GM10847 (cell line): Measurements from ENCODE around the gene RETNLB.

Experiments
- POLR2A ChIP-seq: IDR thresholded peaks from 2 replicates; pipeline ENCODE4 v1.6.1; 2011; ENCODE audit not compliant: insufficient read length; ENCODE audit errors: extremely low read depth

The RETNLB gene

DNA sequence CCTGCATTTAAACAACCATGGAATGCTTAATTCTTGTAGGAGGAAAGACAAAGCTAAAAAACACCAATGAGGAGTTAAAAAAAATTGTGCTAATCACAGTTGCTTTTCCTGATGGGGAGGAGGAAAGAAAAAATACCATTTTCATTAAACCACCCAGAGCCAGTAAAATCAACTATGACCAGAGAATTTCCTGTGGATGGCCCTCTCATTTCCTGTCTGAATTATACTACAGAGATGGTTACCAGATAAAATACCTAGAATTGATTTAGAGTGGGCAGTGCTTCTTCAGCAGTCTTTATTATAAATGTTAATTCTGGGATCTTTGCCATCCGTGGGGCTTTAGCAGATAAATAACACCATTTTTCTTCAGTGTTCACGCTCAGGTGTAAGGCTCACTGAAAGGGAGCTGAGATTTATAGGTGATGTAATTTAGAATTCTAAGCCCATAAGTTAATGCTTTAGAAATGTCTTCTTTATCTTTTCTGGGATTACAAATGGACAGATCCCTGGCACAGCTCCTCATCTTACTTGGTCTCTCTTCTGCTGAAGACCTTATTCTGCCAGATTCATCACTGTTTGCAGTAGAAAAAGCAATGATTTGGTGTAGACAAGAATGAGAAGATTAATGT, 37.9 kb downstream of the RETNLB start:
- no peak for TF ChIP-seq POLR2A

- TF ChIP-seq POLR2A: no peak
Measured at GRCh38 chr3:108718454-108718853, 38.8 kb downstream of the RETNLB start.

- TF ChIP-seq POLR2A: no peak
Measured at GRCh38 chr3:108713816-108714215, 43.4 kb downstream of the RETNLB start.

DNA sequence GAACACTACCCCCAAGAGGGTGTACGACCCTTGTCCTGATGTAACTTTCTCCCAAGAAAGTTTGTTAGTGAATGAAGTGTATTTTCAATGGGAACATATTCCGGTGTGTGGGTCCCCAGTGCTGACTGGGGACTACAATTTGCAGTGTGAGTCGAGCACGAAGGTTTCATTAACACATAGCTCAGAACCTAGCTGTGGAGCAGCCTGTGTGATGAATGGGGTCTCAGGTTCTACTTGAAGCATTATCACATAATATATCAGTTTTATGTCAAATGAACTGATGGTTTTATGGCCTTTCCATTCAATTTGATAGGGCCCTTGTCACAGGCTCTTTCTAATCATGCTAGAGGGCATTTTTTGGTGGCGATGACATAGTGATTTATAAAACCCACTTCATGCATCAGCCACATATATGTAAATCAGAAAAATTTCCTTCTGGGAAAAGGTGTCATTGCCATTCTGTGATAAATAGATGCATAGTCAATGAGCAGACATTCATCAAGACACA, 44.1 kb downstream of the RETNLB start:
- no peak for TF ChIP-seq POLR2A
